ENCODE measurements around the gene PYGB. TPM values are rescaled to one million over a fixed set of nuclear protein-coding genes. Genes with fewer than 3 reads are reported as not detected.
A peak's percentile ranks its signal among the peaks of the same experiment; 100 is the strongest.

Gene PYGB
- total RNA-seq, 2 donors from 2014 or later = 231 to 261 TPM

GRCh38 chr20:25220810-25221591 is 26.9 kb upstream of the PYGB start:
- 57% methylated on average over 15 of the region's 15 CpGs for WGBS
- H3K27ac ChIP-seq = peak overlapping the region; percentile 61 to 68
- intact Hi-C loops (cut with DNase I) = no loop called here

GRCh38 chr20:25221592-25222460 is 26.1 kb upstream of the PYGB start:
- intact Hi-C loops (cut with DNase I) = no loop called here
- TF ChIP-seq CTCF (IDR thresholded peaks at IDR 0.05) (no peak), POLR2A (IDR thresholded peaks at IDR 0.05) (no peak), POLR2AphosphoS5 (IDR thresholded peaks at IDR 0.05) (peak; percentile 12)
- Histone ChIP-seq H3K9me3 (no peaks in the 10 kb centered on the region), H3K27me3 (replicated peaks; ENCODE audit: insufficient read depth) (no peaks in the 10 kb centered on the region), H3K36me3 (peaks cover 0 to 6% of the 10 kb centered on the region in 2 donors), H3K27ac (peak overlapping the region; percentile 61 to 68), H3K4me3 (no peak overlapping the region), H3K4me1 (replicated peaks) (peaks cover 31% of the 10 kb centered on the region)
- no peak for DNase-seq (ENCODE audit: low spot score)
- 78% methylated on average over 28 of the region's 29 CpGs for WGBS

More at GRCh38 chr20:25220810-25221591, 26.9 kb upstream of the PYGB start:
- Histone ChIP-seq H3K36me3 (peaks cover 4 to 6% of the 10 kb centered on the region in 2 donors), H3K9me3 (no peaks in the 10 kb centered on the region), H3K4me3 (no peak overlapping the region), H3K4me1 (replicated peaks) (peaks cover 23% of the 10 kb centered on the region), H3K27me3 (replicated peaks; ENCODE audit: insufficient read depth) (no peaks in the 10 kb centered on the region)
- DNase-seq (ENCODE audit: low spot score) = peak; percentile 83
- TF ChIP-seq CTCF (IDR thresholded peaks at IDR 0.05) (no peak), POLR2A (IDR thresholded peaks at IDR 0.05) (no peak), POLR2AphosphoS5 (IDR thresholded peaks at IDR 0.05) (peak; percentile 92)

GRCh38 chr20:25222461-25223178 is 25.3 kb upstream of the PYGB start:
- no peak overlapping the region for H3K4me3 ChIP-seq
- 87% methylated on average over 20 of the region's 21 CpGs for WGBS
- peaks cover 39% of the 10 kb centered on the region for H3K4me1 ChIP-seq (replicated peaks)
- no peaks in the 10 kb centered on the region for H3K27me3 ChIP-seq (replicated peaks; ENCODE audit: insufficient read depth)
- DNase-seq (ENCODE audit: low spot score) = no peak
- H3K9me3 ChIP-seq = no peaks in the 10 kb centered on the region
- TF ChIP-seq POLR2AphosphoS5 (IDR thresholded peaks at IDR 0.05) (no peak), CTCF (IDR thresholded peaks at IDR 0.05) (no peak), POLR2A (IDR thresholded peaks at IDR 0.05) (no peak)
- intact Hi-C loops (cut with DNase I) = no loop called here
- peaks cover 0 to 6% of the 10 kb centered on the region in 2 donors for H3K36me3 ChIP-seq
- peak overlapping the region; percentile 26 to 68 for H3K27ac ChIP-seq

GRCh38 chr20:25223179-25223661 is 24.7 kb upstream of the PYGB start:
- no peak for DNase-seq (ENCODE audit: low spot score)
- Histone ChIP-seq H3K36me3 (peaks cover 0 to 4% of the 10 kb centered on the region in 2 donors), H3K9me3 (no peaks in the 10 kb centered on the region), H3K4me1 (replicated peaks) (peaks cover 39% of the 10 kb centered on the region), H3K27ac (no peak overlapping the region), H3K27me3 (replicated peaks; ENCODE audit: insufficient read depth) (no peaks in the 10 kb centered on the region), H3K4me3 (no peak overlapping the region)
- TF ChIP-seq CTCF (IDR thresholded peaks at IDR 0.05) (no peak), POLR2A (IDR thresholded peaks at IDR 0.05) (no peak), POLR2AphosphoS5 (IDR thresholded peaks at IDR 0.05) (no peak)
- intact Hi-C loops (cut with DNase I) = no loop called here
- 85% methylated on average over 8 of the region's 8 CpGs for WGBS

Data from prostate gland (tissue), 2 donors.